NCI-H748 treated with DMSO at 0.1 percent for 48 hours (cell line): ENCODE data around the gene PSD4.

Source experiments
- DNase-seq: peaks from one replicate; lab custom pipeline; 2025; lab: John Stamatoyannopoulos, UW

Gene PSD4

GRCh38 chr2:113142290-113142689 lies 31.5 kb upstream of the PSD4 start:
- DNase-seq = no peak

- no peak for DNase-seq
Observed at GRCh38 chr2:113144259-113144658, 29.5 kb upstream of the PSD4 start.

- no peak for DNase-seq
Observed at GRCh38 chr2:113148606-113149552, 24.9 kb upstream of the PSD4 start.

- DNase-seq = no peak
Observed at GRCh38 chr2:113149553-113150257, 24.1 kb upstream of the PSD4 start.

GRCh38 chr2:113150258-113150601 lies 23.5 kb upstream of the PSD4 start:
- DNase-seq = no peak

GRCh38 chr2:113155331-113155730 lies 18.4 kb upstream of the PSD4 start:
- no peak for DNase-seq

- DNase-seq = peak; percentile 17
Observed at GRCh38 chr2:113156278-113157117, 17.3 kb upstream of the PSD4 start.

GRCh38 chr2:113157118-113157896 lies 16.5 kb upstream of the PSD4 start:
- no peak for DNase-seq

GRCh38 chr2:113157897-113158753 lies 15.6 kb upstream of the PSD4 start:
- DNase-seq = no peak

GRCh38 chr2:113158884-113159553 lies 14.8 kb upstream of the PSD4 start:
- no peak for DNase-seq

- no peak for DNase-seq
Observed at GRCh38 chr2:113160248-113160647, 13.5 kb upstream of the PSD4 start.

- no peak for DNase-seq
Observed at GRCh38 chr2:113160962-113161361, 12.8 kb upstream of the PSD4 start.

- no peak for DNase-seq
Observed at GRCh38 chr2:113162173-113162572, 11.6 kb upstream of the PSD4 start.

GRCh38 chr2:113162869-113163268 lies 10.9 kb upstream of the PSD4 start:
- no peak for DNase-seq

- no peak for DNase-seq
Observed at GRCh38 chr2:113164215-113164929, 9.4 kb upstream of the PSD4 start.

GRCh38 chr2:113164930-113165585 lies 8.7 kb upstream of the PSD4 start:
- DNase-seq = no peak

- no peak for DNase-seq
Observed at GRCh38 chr2:113166187-113166645, 7.6 kb upstream of the PSD4 start.

- DNase-seq = no peak
Observed at GRCh38 chr2:113167115-113167932, 6.4 kb upstream of the PSD4 start.
